HepG2 (cell line): Measurements from ENCODE around the gene CCDC57. TPM values are rescaled to one million over a fixed set of nuclear protein-coding genes. Genes with fewer than 3 reads are reported as not detected.

Source experiments
- ASH2L ChIP-seq: fragments of 300-600, 200-600 bp; sonication (generic); IDR thresholded peaks from 2 replicates; pipeline ENCODE4 v1.7.0; 2017; ENCODE audit warnings: low read depth, mild to moderate bottlenecking, moderate library complexity, mixed read lengths, low read length; ENCODE audit not compliant: insufficient read length
- ATAD3A ChIP-seq: sonication (generic); formaldehyde crosslinking; IDR thresholded peaks from 2 replicates; pipeline ENCODE4 v1.4.0; 2020; ENCODE audit warnings: missing genetic modification reagents
- BCL6 ChIP-seq: IDR thresholded peaks from 2 replicates; pipeline ENCODE4 v1.6.1; 2016; ENCODE audit warnings: missing genetic modification reagents, missing compliant biosample characterization
- CREB3 ChIP-seq: sonication (generic); formaldehyde crosslinking; IDR thresholded peaks from 2 replicates; pipeline ENCODE4 v1.5.0; 2020; ENCODE audit warnings: missing genetic modification reagents
- DR1 ChIP-seq: sonication (generic); formaldehyde crosslinking; IDR thresholded peaks from 2 replicates; pipeline ENCODE4 v1.8.0; 2021; ENCODE audit warnings: mild to moderate bottlenecking, missing genetic modification reagents, inconsistent platforms
- FIP1L1 ChIP-seq: fragments of 200-400 bp; formaldehyde crosslinking; IDR thresholded peaks from 2 replicates; pipeline ENCODE4 v1.6.1; 2018; ENCODE audit warnings: low read depth, mild to moderate bottlenecking, low read length, moderate library complexity, borderline replicate concordance; ENCODE audit not compliant: insufficient read depth
- KDM5B ChIP-seq: sonication (generic); formaldehyde crosslinking; IDR thresholded peaks from 2 replicates; pipeline ENCODE4 v1.4.0; 2020; ENCODE audit warnings: missing genetic modification reagents, mild to moderate bottlenecking, borderline replicate concordance
- KMT2B ChIP-seq: IDR thresholded peaks from 2 replicates; pipeline ENCODE4 v1.6.1; 2016; ENCODE audit warnings: missing genetic modification reagents, missing compliant biosample characterization
- MED1 ChIP-seq: sonication (generic); formaldehyde crosslinking; IDR thresholded peaks from 2 replicates; pipeline ENCODE4 v1.4.0; 2020; ENCODE audit warnings: missing genetic modification reagents
- MEF2D ChIP-seq: sonication (generic); formaldehyde crosslinking; IDR thresholded peaks from 2 replicates; pipeline ENCODE4 v1.5.1; 2020; ENCODE audit warnings: mild to moderate bottlenecking, missing genetic modification reagents
- MTA1 ChIP-seq: sonication (generic); formaldehyde crosslinking; IDR thresholded peaks from 2 replicates; pipeline ENCODE4 v1.4.0; 2020; ENCODE audit warnings: missing genetic modification reagents, mild to moderate bottlenecking, borderline replicate concordance
- MTF1 ChIP-seq: sonication (generic); formaldehyde crosslinking; IDR thresholded peaks from 2 replicates; pipeline ENCODE4 v1.5.0; 2020; ENCODE audit warnings: missing genetic modification reagents
- POGZ ChIP-seq: sonication (generic); formaldehyde crosslinking; IDR thresholded peaks from 2 replicates; pipeline ENCODE4 v1.4.0; 2020; ENCODE audit warnings: mild to moderate bottlenecking, missing genetic modification reagents
- POLR2AphosphoS5 ChIP-seq: IDR thresholded peaks from 2 replicates; pipeline ENCODE4 v1.6.1; 2012; ENCODE audit warnings: low read depth, low read length
- RBM39 ChIP-seq: fragments of 200-400 bp; formaldehyde crosslinking; IDR thresholded peaks from one replicate; pipeline ENCODE4 v1.6.1; 2018; ENCODE audit warnings: antibody characterized with exemption, mild to moderate bottlenecking, low read depth, low read length; ENCODE audit not compliant: poor library complexity, severe bottlenecking
- RNF219 ChIP-seq: sonication (generic); formaldehyde crosslinking; IDR thresholded peaks from 2 replicates; pipeline ENCODE4 v1.5.0; 2020; ENCODE audit warnings: mild to moderate bottlenecking, missing genetic modification reagents
- SKI ChIP-seq: fragments of 450-650 bp; IDR thresholded peaks from one replicate; pipeline ENCODE4 v1.6.1; 2018; ENCODE audit warnings: mild to moderate bottlenecking; ENCODE audit not compliant: partially characterized antibody
- SRSF1 ChIP-seq: fragments of 200-400 bp; formaldehyde crosslinking; optimal IDR thresholded peaks from 2 replicates; pipeline ENCODE3; 2017; ENCODE audit warnings: mild to moderate bottlenecking, low read depth, low read length, moderate library complexity
- STAT5B ChIP-seq: sonication (generic); formaldehyde crosslinking; IDR thresholded peaks from 2 replicates; pipeline ENCODE4 v1.4.0; 2020; ENCODE audit warnings: missing genetic modification reagents
- ZNF12 ChIP-seq: sonication (generic); formaldehyde crosslinking; IDR thresholded peaks from 2 replicates; pipeline ENCODE4 v1.5.0; 2020; ENCODE audit warnings: missing genetic modification reagents
- ZNF24 ChIP-seq: fragments of 450-650 bp; IDR thresholded peaks from 2 replicates; pipeline ENCODE4 v1.6.1; 2017; ENCODE audit warnings: antibody characterized with exemption, mild to moderate bottlenecking
- ZNF326 ChIP-seq: sonication (generic); formaldehyde crosslinking; IDR thresholded peaks from 2 replicates; pipeline ENCODE4 v1.4.0; 2020; ENCODE audit warnings: missing genetic modification reagents, borderline replicate concordance
- ZNF577 ChIP-seq: sonication (generic); formaldehyde crosslinking; IDR thresholded peaks from 2 replicates; pipeline ENCODE4 v1.4.0; 2020; ENCODE audit warnings: mild to moderate bottlenecking, low read depth, missing genetic modification reagents, borderline replicate concordance
- ZNF607 ChIP-seq: sonication (generic); formaldehyde crosslinking; IDR thresholded peaks from 2 replicates; pipeline ENCODE4 v1.5.1; 2020; ENCODE audit warnings: missing genetic modification reagents, mild to moderate bottlenecking, borderline replicate concordance
- ZNF746 ChIP-seq: sonication (generic); formaldehyde crosslinking; IDR thresholded peaks from 2 replicates; pipeline ENCODE4 v1.8.0; 2022; ENCODE audit warnings: mild to moderate bottlenecking, missing genetic modification reagents
- polyA plus RNA-seq, 8 experiments: library from polyadenylated mRNA; depleted of rRNA in 3 of 8; stranded (reverse) in 7 of 8; unstranded in 1 of 8; fragments of >200 nt; fragmentation: Illumina TruSeq in 4 of 8; extraction: Trizol in 4 of 8; gene quantifications; 2 replicates each; pipeline versions ENCODE4 v1.2.1 to v1.2.3, GENCODE V29; 2011 to 2016; ENCODE audit warnings: low read depth in 4 of 8, missing spikeins in 1 of 8, mixed read lengths in 1 of 8; ENCODE audit not compliant: insufficient read depth in 1 of 8
- total RNA-seq, 5 experiments: library from RNA; depleted of rRNA; stranded (reverse); fragments of >200 nt; fragmentation: Illumina TruSeq; extraction: Trizol; gene quantifications; 2 replicates each; pipeline ENCODE4 v1.2.3, GENCODE V29; 2016; ENCODE audit warnings: low read depth in 1 of 5
- TF ChIP-seq, protein P1 (sequence below): sonication (generic); formaldehyde crosslinking; IDR thresholded peaks from 2 replicates; pipeline ENCODE4 v1.5.1; 2020; ENCODE audit warnings: missing genetic modification reagents, mild to moderate bottlenecking, borderline replicate concordance
- TF ChIP-seq, protein P2 (sequence below): fragments of 450-650 bp; IDR thresholded peaks from 2 replicates; pipeline ENCODE4 v1.6.1; 2017

CCDC57 gene
- total and polyA plus RNA-seq, 2 of the 13 experiments (the other 11 are each of a cell fraction or from before 2014, with no cell fraction given) = 59.3 to 59.9 TPM

DNA sequence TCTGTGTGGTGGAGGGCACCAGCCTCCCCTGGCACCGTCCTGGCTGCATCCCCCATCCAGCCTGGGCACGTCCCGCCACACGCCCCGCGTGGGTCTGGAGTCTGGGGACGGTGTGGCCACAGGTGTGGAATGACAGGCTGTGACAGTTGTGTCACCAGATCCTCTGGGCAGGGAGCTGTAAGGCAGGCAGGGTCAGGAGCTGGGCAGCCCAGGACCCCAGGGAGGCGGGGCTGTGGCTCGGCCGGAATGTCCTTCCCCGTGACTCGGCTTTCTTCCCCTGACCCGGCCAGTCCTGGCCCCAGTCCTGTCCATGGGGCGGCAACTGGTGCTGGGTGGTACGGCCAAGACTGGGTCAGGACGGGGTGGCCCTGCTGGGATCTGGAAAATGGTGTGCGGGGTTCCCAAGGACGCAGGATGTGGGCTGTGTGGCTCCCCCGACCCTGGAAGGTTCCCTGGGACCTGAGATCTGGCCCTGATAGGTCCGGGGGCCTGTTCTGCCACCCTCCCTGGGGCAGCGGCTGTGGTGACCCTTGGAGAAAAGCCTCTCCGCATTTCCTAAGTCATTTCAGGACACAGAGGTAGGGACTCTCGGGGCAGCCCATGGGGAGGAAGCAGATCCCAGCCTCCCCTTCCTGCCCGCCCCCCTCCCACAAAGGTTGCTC, 12.9 kb upstream of the CCDC57 start (continued):
- TF ChIP-seq ATAD3A (no peak), MEF2D (CRISPR knock-in tag) (no peak; the same call in 1 of the 2 replicates), ZNF577 (no peak), DR1 (CRISPR knock-in tag) (no peak), CREB3 (CRISPR knock-in tag) (no peak), ZNF24 (no peak), POLR2AphosphoS5 (no peak), KDM5B (CRISPR knock-in tag) (no peak), ZNF12 (CRISPR knock-in tag) (no peak), RNF219 (no peak), STAT5B (CRISPR knock-in tag) (no peak), MED1 (CRISPR knock-in tag) (peak; percentile 67), SRSF1 (no peak), MTF1 (CRISPR knock-in tag) (no peak), MTA1 (CRISPR knock-in tag) (0 out of 2 replicates have a peak, but pooled peaks have one; percentile 33), KMT2B (peak; percentile 33; the same call in 1 of the 2 replicates), ZNF326 (CRISPR knock-in tag) (no peak), ZNF607 (CRISPR knock-in tag) (no peak), FIP1L1 (no peak), BCL6 (CRISPR knock-in tag) (no peak), POGZ (CRISPR knock-in tag) (no peak), RBM39 (no peak), SKI (no peak), ZNF746 (CRISPR knock-in tag) (no peak), ASH2L (no peak)
- TF ChIP-seq, protein P1, sequence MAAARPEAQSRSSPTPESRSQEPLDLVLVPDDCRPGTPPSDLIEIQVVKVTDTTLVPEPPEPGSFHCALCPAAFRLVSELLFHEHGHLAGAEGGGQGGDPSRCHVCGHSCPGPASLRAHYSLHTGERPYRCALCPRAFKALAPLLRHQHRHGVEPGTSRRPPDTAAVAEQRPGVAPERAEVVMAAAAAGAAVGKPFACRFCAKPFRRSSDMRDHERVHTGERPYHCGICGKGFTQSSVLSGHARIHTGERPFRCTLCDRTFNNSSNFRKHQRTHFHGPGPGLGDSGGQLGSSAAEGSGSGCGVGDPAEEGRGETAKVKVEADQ (CRISPR knock-in tag) = 0 out of 2 replicates have a peak, but pooled peaks have one; percentile 37
- TF ChIP-seq, protein P2, sequence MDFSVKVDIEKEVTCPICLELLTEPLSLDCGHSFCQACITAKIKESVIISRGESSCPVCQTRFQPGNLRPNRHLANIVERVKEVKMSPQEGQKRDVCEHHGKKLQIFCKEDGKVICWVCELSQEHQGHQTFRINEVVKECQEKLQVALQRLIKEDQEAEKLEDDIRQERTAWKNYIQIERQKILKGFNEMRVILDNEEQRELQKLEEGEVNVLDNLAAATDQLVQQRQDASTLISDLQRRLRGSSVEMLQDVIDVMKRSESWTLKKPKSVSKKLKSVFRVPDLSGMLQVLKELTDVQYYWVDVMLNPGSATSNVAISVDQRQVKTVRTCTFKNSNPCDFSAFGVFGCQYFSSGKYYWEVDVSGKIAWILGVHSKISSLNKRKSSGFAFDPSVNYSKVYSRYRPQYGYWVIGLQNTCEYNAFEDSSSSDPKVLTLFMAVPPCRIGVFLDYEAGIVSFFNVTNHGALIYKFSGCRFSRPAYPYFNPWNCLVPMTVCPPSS = no peak
